ENCODE results near the gene HHIP. TPM values are rescaled to one million over a fixed set of nuclear protein-coding genes. Genes with fewer than 3 reads are reported as not detected.

The HHIP gene
- total RNA-seq, 2 experiments from 2014 or later = not detected

GRCh38 chr4:144688035-144688569, 42.1 kb downstream of the HHIP start:
- POLR2A ChIA-PET = no interaction called here
- Mint-ChIP-seq H3K9me3 (ENCODE audit: low read depth) (no peaks in the 10 kb centered on the region), H3K4me3 (no peak overlapping the region), H3K27ac (no peak overlapping the region), H3K27me3 (no peaks in the 10 kb centered on the region), H3K4me1 (no peaks in the 10 kb centered on the region), H3K36me3 (ENCODE audit: low read depth) (no peaks in the 10 kb centered on the region)
- ATAC-seq (no peak), DNase-seq (no peak)
- intact Hi-C loops (cut with DNase I, micrococcal nuclease) = no loop called here
- CTCF ChIA-PET = no interaction called here

- H3K36me3 Mint-ChIP-seq (ENCODE audit: low read depth) = no peaks in the 10 kb centered on the region
- intact Hi-C loops (cut with DNase I, micrococcal nuclease) = no loop called here
These were observed 43.2 kb downstream of the HHIP start for GRCh38 chr4:144689125-144689524.

GRCh38 chr4:144695721-144696120, 49.8 kb downstream of the HHIP start:
- Mint-ChIP-seq H3K9me3 (ENCODE audit: low read depth) (no peaks in the 10 kb centered on the region), H3K27me3 (no peaks in the 10 kb centered on the region), H3K4me3 (no peak overlapping the region), H3K27ac (no peak overlapping the region), H3K4me1 (no peaks in the 10 kb centered on the region), H3K36me3 (ENCODE audit: low read depth) (no peaks in the 10 kb centered on the region)
- intact Hi-C loops (cut with DNase I, micrococcal nuclease) = no loop called here
- ChIA-PET CTCF (no interaction called here), POLR2A (no interaction called here)
- no peak for ATAC-seq
- DNase-seq = no peak

More at GRCh38 chr4:144689125-144689524, 43.2 kb downstream of the HHIP start:
- ATAC-seq (no peak), DNase-seq (no peak)
- ChIA-PET CTCF (no interaction called here), POLR2A (no interaction called here)
- Mint-ChIP-seq H3K27me3 (no peaks in the 10 kb centered on the region), H3K27ac (no peak overlapping the region), H3K4me1 (no peaks in the 10 kb centered on the region), H3K4me3 (no peak overlapping the region), H3K9me3 (ENCODE audit: low read depth) (no peaks in the 10 kb centered on the region)

GRCh38 chr4:144696376-144696775, 50.4 kb downstream of the HHIP start:
- no peaks in the 10 kb centered on the region for H3K9me3 Mint-ChIP-seq (ENCODE audit: low read depth)
- no peaks in the 10 kb centered on the region for H3K4me1 Mint-ChIP-seq
- H3K27me3 Mint-ChIP-seq = no peaks in the 10 kb centered on the region
- ATAC-seq (no peak), DNase-seq (no peak)
- POLR2A ChIA-PET = no interaction called here
- no peak overlapping the region for H3K4me3 Mint-ChIP-seq
- H3K36me3 Mint-ChIP-seq (ENCODE audit: low read depth) = no peaks in the 10 kb centered on the region
- CTCF ChIA-PET = no interaction called here
- intact Hi-C loops (cut with DNase I, micrococcal nuclease) = no loop called here
- H3K27ac Mint-ChIP-seq = no peak overlapping the region

GRCh38 chr4:144699565-144699964, 53.6 kb downstream of the HHIP start:
- no peak for ATAC-seq
- no peak for DNase-seq
- Mint-ChIP-seq H3K9me3 (ENCODE audit: low read depth) (no peaks in the 10 kb centered on the region), H3K4me3 (no peak overlapping the region), H3K27me3 (no peaks in the 10 kb centered on the region), H3K27ac (no peak overlapping the region), H3K36me3 (ENCODE audit: low read depth) (no peaks in the 10 kb centered on the region), H3K4me1 (no peaks in the 10 kb centered on the region)
- ChIA-PET CTCF (no interaction called here), POLR2A (no interaction called here)
- intact Hi-C loops (cut with DNase I, micrococcal nuclease) = no loop called here

GRCh38 chr4:144701683-144702233, 55.8 kb downstream of the HHIP start:
- ATAC-seq (no peak), DNase-seq (no peak)
- Mint-ChIP-seq H3K4me1 (no peaks in the 10 kb centered on the region), H3K27me3 (no peaks in the 10 kb centered on the region), H3K9me3 (ENCODE audit: low read depth) (no peaks in the 10 kb centered on the region), H3K4me3 (no peak overlapping the region), H3K27ac (no peak overlapping the region), H3K36me3 (ENCODE audit: low read depth) (no peaks in the 10 kb centered on the region)
- POLR2A ChIA-PET = interaction anchor here (0.6 kb wide), 1 partner anchor 383 kb away, joined by 3 read pairs; no protein-coding TSS in a partner anchor
- CTCF ChIA-PET = no interaction called here
- intact Hi-C loops (cut with DNase I, micrococcal nuclease) = no loop called here

GRCh38 chr4:144703494-144703893, 57.5 kb downstream of the HHIP start:
- no peak for DNase-seq
- Mint-ChIP-seq H3K9me3 (ENCODE audit: low read depth) (no peaks in the 10 kb centered on the region), H3K27me3 (no peaks in the 10 kb centered on the region), H3K27ac (no peak overlapping the region), H3K4me3 (no peak overlapping the region), H3K36me3 (ENCODE audit: low read depth) (no peaks in the 10 kb centered on the region), H3K4me1 (no peaks in the 10 kb centered on the region)
- POLR2A ChIA-PET = interaction anchor here (0.6 kb wide), 1 partner anchor 47 kb away, joined by 4 read pairs; no protein-coding TSS in a partner anchor
- intact Hi-C loops (cut with DNase I, micrococcal nuclease) = no loop called here
- no peak for ATAC-seq
- CTCF ChIA-PET = no interaction called here

GRCh38 chr4:144705601-144706590, 59.9 kb downstream of the HHIP start:
- Mint-ChIP-seq H3K9me3 (ENCODE audit: low read depth) (no peaks in the 10 kb centered on the region), H3K27ac (no peak overlapping the region), H3K36me3 (ENCODE audit: low read depth) (no peaks in the 10 kb centered on the region), H3K4me1 (no peaks in the 10 kb centered on the region), H3K27me3 (no peaks in the 10 kb centered on the region), H3K4me3 (no peak overlapping the region)
- intact Hi-C loops (cut with DNase I, micrococcal nuclease) = no loop called here
- CTCF ChIA-PET = interaction anchor here (0.5 kb wide), 1 partner anchor 932 kb away, joined by 3 read pairs; no protein-coding TSS in a partner anchor
- DNase-seq (no peak), ATAC-seq (no peak)
- POLR2A ChIA-PET = no interaction called here

GRCh38 chr4:144709159-144709558, 63.2 kb downstream of the HHIP start:
- Mint-ChIP-seq H3K27ac (no peak overlapping the region), H3K9me3 (ENCODE audit: low read depth) (no peaks in the 10 kb centered on the region), H3K4me1 (no peaks in the 10 kb centered on the region), H3K4me3 (no peak overlapping the region), H3K27me3 (no peaks in the 10 kb centered on the region), H3K36me3 (ENCODE audit: low read depth) (no peaks in the 10 kb centered on the region)
- no peak for ATAC-seq
- ChIA-PET POLR2A (no interaction called here), CTCF (no interaction called here)
- intact Hi-C loops (cut with DNase I, micrococcal nuclease) = no loop called here
- DNase-seq = no peak

- H3K36me3 Mint-ChIP-seq (ENCODE audit: low read depth) = no peaks in the 10 kb centered on the region
- CTCF ChIA-PET = interaction anchor here (0.6 kb wide), 1 partner anchor 263 kb away, joined by 4 read pairs; no protein-coding TSS in a partner anchor
- no peaks in the 10 kb centered on the region for H3K4me1 Mint-ChIP-seq
- H3K9me3 Mint-ChIP-seq (ENCODE audit: low read depth) = no peaks in the 10 kb centered on the region
- ATAC-seq (no peak), DNase-seq (no peak)
- no peaks in the 10 kb centered on the region for H3K27me3 Mint-ChIP-seq
- H3K27ac Mint-ChIP-seq = no peak overlapping the region
- intact Hi-C loops (cut with DNase I, micrococcal nuclease) = no loop called here
- POLR2A ChIA-PET = no interaction called here
- no peak overlapping the region for H3K4me3 Mint-ChIP-seq
These were observed 64.0 kb downstream of the HHIP start for GRCh38 chr4:144709793-144710525.

GRCh38 chr4:144710526-144710912, 64.6 kb downstream of the HHIP start:
- H3K27me3 Mint-ChIP-seq = no peaks in the 10 kb centered on the region
- no peaks in the 10 kb centered on the region for H3K36me3 Mint-ChIP-seq (ENCODE audit: low read depth)
- H3K27ac Mint-ChIP-seq = no peak overlapping the region
- DNase-seq (no peak), ATAC-seq (no peak)
- H3K9me3 Mint-ChIP-seq (ENCODE audit: low read depth) = no peaks in the 10 kb centered on the region
- H3K4me1 Mint-ChIP-seq = no peaks in the 10 kb centered on the region
- ChIA-PET POLR2A (no interaction called here), CTCF (interaction anchor here (0.6 kb wide), 1 partner anchor 263 kb away, joined by 4 read pairs; no protein-coding TSS in a partner anchor)
- no peak overlapping the region for H3K4me3 Mint-ChIP-seq
- intact Hi-C loops (cut with DNase I, micrococcal nuclease) = no loop called here

Measured in activated CD4-positive, alpha-beta T cell treated with anti-CD3 and anti-CD28 coated beads for 36 hours (primary cell).